Measurements from ENCODE around the gene RUNX1.

RUNX1 gene

GRCh38 chr21:35071347-35071746 lies 22.2 kb upstream of the RUNX1 start:
- no peak for DNase-seq
- Histone ChIP-seq H4K5ac (ENCODE audit: low read length) (no peak overlapping the region), H3K9ac (ENCODE audit: low read length) (no peak overlapping the region), H3K27me3 (ENCODE audit: insufficient read depth, low read length, poor library complexity) (peaks cover 2% of the 10 kb centered on the region), H3K4me3 (ENCODE audit: low read length) (no peak overlapping the region), H2BK120ac (ENCODE audit: low read depth, low read length) (no peak overlapping the region), H3K27ac (ENCODE audit: low read depth, low read length) (no peak overlapping the region), H3K4ac (ENCODE audit: low read depth, low read length) (no peak overlapping the region), H3K79me2 (ENCODE audit: control insufficient read depth, insufficient read depth, low read length) (no peaks in the 10 kb centered on the region), H3K4me1 (ENCODE audit: control insufficient read depth, low read depth, low read length) (no peaks in the 10 kb centered on the region), H4K8ac (ENCODE audit: low read depth, low read length) (no peak overlapping the region), H3K18ac (ENCODE audit: low read length) (no peak overlapping the region), H3K56ac (ENCODE audit: low read length) (no peak overlapping the region), H2BK5ac (ENCODE audit: low read length) (no peak overlapping the region), H3K36me3 (ENCODE audit: control insufficient read depth, insufficient read depth, low read length) (no peaks in the 10 kb centered on the region), H3K4me2 (ENCODE audit: low read length) (no peak overlapping the region), H2BK15ac (replicated peaks; ENCODE audit: low read depth) (no peak overlapping the region), H2AK5ac (ENCODE audit: low read length) (no peak overlapping the region), H3K23ac (ENCODE audit: low read length) (no peak overlapping the region), H3K79me1 (ENCODE audit: low read length) (no peaks in the 10 kb centered on the region)
- WGBS (ENCODE audit: extremely low coverage, insufficient coverage, low lambda C conversion rate), result no CpG with 5 or more reads among the region's 2 CpGs

DNA sequence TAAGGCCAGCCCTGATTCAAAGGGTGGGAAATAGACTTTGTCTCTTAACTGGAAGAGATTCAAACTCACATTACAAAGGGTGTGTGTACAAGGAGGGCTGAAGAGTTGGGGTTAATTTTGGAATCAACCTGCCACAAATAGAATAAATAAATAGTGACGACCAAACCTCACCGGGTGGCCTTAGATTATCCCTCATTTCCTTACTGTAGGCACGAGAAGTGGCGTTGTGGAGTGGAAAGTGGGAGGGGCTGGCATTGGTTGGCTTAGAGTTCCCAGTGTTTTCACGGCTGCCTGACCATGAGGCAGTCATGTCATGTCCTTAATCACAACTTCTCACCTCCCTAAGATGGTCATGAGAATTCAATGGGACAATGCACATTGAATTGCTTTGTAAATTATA lies 21.3 kb upstream of the RUNX1 start:
- no peak overlapping the region for H4K5ac ChIP-seq (ENCODE audit: low read length)
- no peak overlapping the region for H2AK5ac ChIP-seq (ENCODE audit: low read length)
- no peaks in the 10 kb centered on the region for H3K79me1 ChIP-seq (ENCODE audit: low read length)
- H3K79me2 ChIP-seq (ENCODE audit: control insufficient read depth, insufficient read depth, low read length), result no peaks in the 10 kb centered on the region
- WGBS (ENCODE audit: extremely low coverage, insufficient coverage, low lambda C conversion rate), result no CpG with 5 or more reads among the region's 5 CpGs
- H3K4ac ChIP-seq (ENCODE audit: low read depth, low read length), result no peak overlapping the region
- no peaks in the 10 kb centered on the region for H3K36me3 ChIP-seq (ENCODE audit: control insufficient read depth, insufficient read depth, low read length)
- no peak overlapping the region for H2BK120ac ChIP-seq (ENCODE audit: low read depth, low read length)
- H3K4me3 ChIP-seq (ENCODE audit: low read length), result no peak overlapping the region
- H3K4me2 ChIP-seq (ENCODE audit: low read length), result no peak overlapping the region
- H3K18ac ChIP-seq (ENCODE audit: low read length), result no peak overlapping the region
- no peak overlapping the region for H3K56ac ChIP-seq (ENCODE audit: low read length)
- H2BK5ac ChIP-seq (ENCODE audit: low read length), result no peak overlapping the region
- no peak overlapping the region for H3K23ac ChIP-seq (ENCODE audit: low read length)
- peaks cover 2% of the 10 kb centered on the region for H3K27me3 ChIP-seq (ENCODE audit: insufficient read depth, low read length, poor library complexity)
- no peaks in the 10 kb centered on the region for H3K4me1 ChIP-seq (ENCODE audit: control insufficient read depth, low read depth, low read length)
- no peak for DNase-seq
- no peak overlapping the region for H3K9ac ChIP-seq (ENCODE audit: low read length)
- H3K27ac ChIP-seq (ENCODE audit: low read depth, low read length), result no peak overlapping the region
- no peak overlapping the region for H4K8ac ChIP-seq (ENCODE audit: low read depth, low read length)
- H2BK15ac ChIP-seq (replicated peaks; ENCODE audit: low read depth), result no peak overlapping the region

DNA sequence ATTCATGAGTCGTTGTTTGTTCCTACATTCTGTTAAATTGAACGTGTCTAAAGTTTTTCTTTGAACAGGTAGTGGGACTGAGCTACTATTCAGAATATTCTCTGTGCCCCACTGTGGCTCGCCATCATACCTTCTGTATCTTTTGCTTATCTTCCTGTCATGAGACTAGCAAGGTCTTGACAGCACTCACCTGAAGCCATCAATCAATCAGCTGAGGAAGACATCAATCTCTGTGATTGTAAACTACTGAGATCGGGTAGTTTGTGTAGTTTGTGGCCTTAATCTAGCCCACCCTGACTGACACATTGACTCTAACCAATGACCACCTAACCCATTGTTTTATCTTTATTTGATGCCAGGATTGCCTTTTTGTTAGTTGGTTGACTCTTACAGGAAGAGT lies 17.7 kb upstream of the RUNX1 start:
- no peak overlapping the region for H2BK5ac ChIP-seq (ENCODE audit: low read length)
- H3K79me1 ChIP-seq (ENCODE audit: low read length), result no peaks in the 10 kb centered on the region
- no peak overlapping the region for H3K4me3 ChIP-seq (ENCODE audit: low read length)
- no peak for DNase-seq
- no peak overlapping the region for H4K5ac ChIP-seq (ENCODE audit: low read length)
- no peak overlapping the region for H2BK120ac ChIP-seq (ENCODE audit: low read depth, low read length)
- H3K79me2 ChIP-seq (ENCODE audit: control insufficient read depth, insufficient read depth, low read length), result no peaks in the 10 kb centered on the region
- no peak overlapping the region for H4K8ac ChIP-seq (ENCODE audit: low read depth, low read length)
- H3K9ac ChIP-seq (ENCODE audit: low read length), result no peak overlapping the region
- no CpG with 5 or more reads among the region's 4 CpGs for WGBS (ENCODE audit: extremely low coverage, insufficient coverage, low lambda C conversion rate)
- H3K18ac ChIP-seq (ENCODE audit: low read length), result no peak overlapping the region
- no peak overlapping the region for H2AK5ac ChIP-seq (ENCODE audit: low read length)
- H3K23ac ChIP-seq (ENCODE audit: low read length), result no peak overlapping the region
- no peaks in the 10 kb centered on the region for H3K4me1 ChIP-seq (ENCODE audit: control insufficient read depth, low read depth, low read length)
- H3K36me3 ChIP-seq (ENCODE audit: control insufficient read depth, insufficient read depth, low read length), result no peaks in the 10 kb centered on the region
- no peaks in the 10 kb centered on the region for H3K27me3 ChIP-seq (ENCODE audit: insufficient read depth, low read length, poor library complexity)
- H2BK15ac ChIP-seq (replicated peaks; ENCODE audit: low read depth), result no peak overlapping the region
- H3K4me2 ChIP-seq (ENCODE audit: low read length), result no peak overlapping the region
- H3K56ac ChIP-seq (ENCODE audit: low read length), result no peak overlapping the region
- no peak overlapping the region for H3K4ac ChIP-seq (ENCODE audit: low read depth, low read length)
- no peak overlapping the region for H3K27ac ChIP-seq (ENCODE audit: low read depth, low read length)

DNA sequence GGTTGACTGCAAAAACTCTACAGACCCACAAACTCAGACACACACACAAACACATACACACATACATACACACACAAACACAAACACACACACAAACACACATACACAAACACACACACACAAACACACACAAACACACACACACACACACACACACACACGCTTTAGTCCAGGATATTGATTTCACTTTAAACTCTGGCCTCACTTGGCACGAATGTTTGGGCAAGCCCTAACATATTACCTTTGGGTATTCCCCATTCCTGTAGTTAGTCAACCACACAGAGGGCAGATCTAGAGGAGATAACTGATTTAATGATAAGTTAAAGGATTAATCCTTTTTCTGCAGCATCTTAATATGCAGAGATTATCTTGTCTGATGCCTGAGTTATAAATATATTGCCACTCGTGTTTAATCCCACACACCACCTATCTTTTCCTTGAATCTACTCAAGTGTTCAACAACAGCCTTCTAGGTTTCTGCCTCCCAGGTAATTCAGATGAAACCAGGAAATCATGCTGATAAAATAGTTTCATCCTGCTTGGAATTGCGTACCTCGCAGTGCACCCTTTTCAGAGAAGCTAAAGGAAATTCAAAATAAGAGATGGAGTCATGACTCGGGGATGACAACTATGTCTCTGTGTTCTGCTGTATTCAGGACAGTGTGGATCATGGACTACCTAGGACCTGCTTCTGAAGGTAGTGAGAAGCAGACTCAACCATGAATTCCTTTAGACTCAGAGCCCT lies 14.5 kb upstream of the RUNX1 start:
- H3K23ac ChIP-seq (ENCODE audit: low read length), result no peak overlapping the region
- no peak overlapping the region for H3K56ac ChIP-seq (ENCODE audit: low read length)
- DNase-seq, result no peak
- no peak overlapping the region for H2BK5ac ChIP-seq (ENCODE audit: low read length)
- H3K9ac ChIP-seq (ENCODE audit: low read length), result no peak overlapping the region
- no peak overlapping the region for H2AK5ac ChIP-seq (ENCODE audit: low read length)
- no peak overlapping the region for H2BK120ac ChIP-seq (ENCODE audit: low read depth, low read length)
- H2BK15ac ChIP-seq (replicated peaks; ENCODE audit: low read depth), result no peak overlapping the region
- H3K27ac ChIP-seq (ENCODE audit: low read depth, low read length), result no peak overlapping the region
- no peaks in the 10 kb centered on the region for H3K79me2 ChIP-seq (ENCODE audit: control insufficient read depth, insufficient read depth, low read length)
- H3K79me1 ChIP-seq (ENCODE audit: low read length), result no peaks in the 10 kb centered on the region
- no peak overlapping the region for H4K5ac ChIP-seq (ENCODE audit: low read length)
- no peak overlapping the region for H4K8ac ChIP-seq (ENCODE audit: low read depth, low read length)
- no peak overlapping the region for H3K18ac ChIP-seq (ENCODE audit: low read length)
- H3K4me3 ChIP-seq (ENCODE audit: low read length), result no peak overlapping the region
- WGBS (ENCODE audit: extremely low coverage, insufficient coverage, low lambda C conversion rate), result no CpG with 5 or more reads among the region's 6 CpGs
- H3K4me1 ChIP-seq (ENCODE audit: control insufficient read depth, low read depth, low read length), result no peaks in the 10 kb centered on the region
- no peak overlapping the region for H3K4ac ChIP-seq (ENCODE audit: low read depth, low read length)
- no peak overlapping the region for H3K4me2 ChIP-seq (ENCODE audit: low read length)
- H3K27me3 ChIP-seq (ENCODE audit: insufficient read depth, low read length, poor library complexity), result no peaks in the 10 kb centered on the region
- no peaks in the 10 kb centered on the region for H3K36me3 ChIP-seq (ENCODE audit: control insufficient read depth, insufficient read depth, low read length)

GRCh38 chr21:35062016-35062415 lies 12.9 kb upstream of the RUNX1 start:
- Histone ChIP-seq H3K18ac (ENCODE audit: low read length) (no peak overlapping the region), H3K23ac (ENCODE audit: low read length) (no peak overlapping the region), H3K79me1 (ENCODE audit: low read length) (no peaks in the 10 kb centered on the region), H3K27ac (ENCODE audit: low read depth, low read length) (no peak overlapping the region), H3K27me3 (ENCODE audit: insufficient read depth, low read length, poor library complexity) (no peaks in the 10 kb centered on the region), H3K4me3 (ENCODE audit: low read length) (no peak overlapping the region), H3K9ac (ENCODE audit: low read length) (no peak overlapping the region), H2AK5ac (ENCODE audit: low read length) (no peak overlapping the region), H2BK15ac (replicated peaks; ENCODE audit: low read depth) (no peak overlapping the region), H3K4me2 (ENCODE audit: low read length) (no peak overlapping the region), H3K56ac (ENCODE audit: low read length) (no peak overlapping the region), H2BK5ac (ENCODE audit: low read length) (no peak overlapping the region), H3K4ac (ENCODE audit: low read depth, low read length) (no peak overlapping the region), H3K79me2 (ENCODE audit: control insufficient read depth, insufficient read depth, low read length) (no peaks in the 10 kb centered on the region), H4K5ac (ENCODE audit: low read length) (no peak overlapping the region), H3K4me1 (ENCODE audit: control insufficient read depth, low read depth, low read length) (no peaks in the 10 kb centered on the region), H3K36me3 (ENCODE audit: control insufficient read depth, insufficient read depth, low read length) (no peaks in the 10 kb centered on the region), H4K8ac (ENCODE audit: low read depth, low read length) (no peak overlapping the region), H2BK120ac (ENCODE audit: low read depth, low read length) (no peak overlapping the region)
- DNase-seq, result no peak
- no CpG with 5 or more reads among the region's 3 CpGs for WGBS (ENCODE audit: extremely low coverage, insufficient coverage, low lambda C conversion rate)

GRCh38 chr21:35059742-35060141 lies 10.6 kb upstream of the RUNX1 start:
- H2BK5ac ChIP-seq (ENCODE audit: low read length), result no peak overlapping the region
- H2BK120ac ChIP-seq (ENCODE audit: low read depth, low read length), result no peak overlapping the region
- H3K27me3 ChIP-seq (ENCODE audit: insufficient read depth, low read length, poor library complexity), result no peaks in the 10 kb centered on the region
- no peaks in the 10 kb centered on the region for H3K36me3 ChIP-seq (ENCODE audit: control insufficient read depth, insufficient read depth, low read length)
- no peak overlapping the region for H3K9ac ChIP-seq (ENCODE audit: low read length)
- no peak overlapping the region for H3K56ac ChIP-seq (ENCODE audit: low read length)
- no peak overlapping the region for H3K4me2 ChIP-seq (ENCODE audit: low read length)
- no peak for DNase-seq
- H3K4me3 ChIP-seq (ENCODE audit: low read length), result no peak overlapping the region
- H3K79me2 ChIP-seq (ENCODE audit: control insufficient read depth, insufficient read depth, low read length), result no peaks in the 10 kb centered on the region
- no CpG with 5 or more reads among the region's 3 CpGs for WGBS (ENCODE audit: extremely low coverage, insufficient coverage, low lambda C conversion rate)
- no peak overlapping the region for H2BK15ac ChIP-seq (replicated peaks; ENCODE audit: low read depth)
- no peak overlapping the region for H3K18ac ChIP-seq (ENCODE audit: low read length)
- H4K8ac ChIP-seq (ENCODE audit: low read depth, low read length), result no peak overlapping the region
- H3K79me1 ChIP-seq (ENCODE audit: low read length), result no peaks in the 10 kb centered on the region
- H4K5ac ChIP-seq (ENCODE audit: low read length), result no peak overlapping the region
- no peak overlapping the region for H3K4ac ChIP-seq (ENCODE audit: low read depth, low read length)
- no peaks in the 10 kb centered on the region for H3K4me1 ChIP-seq (ENCODE audit: control insufficient read depth, low read depth, low read length)
- no peak overlapping the region for H2AK5ac ChIP-seq (ENCODE audit: low read length)
- H3K27ac ChIP-seq (ENCODE audit: low read depth, low read length), result no peak overlapping the region
- no peak overlapping the region for H3K23ac ChIP-seq (ENCODE audit: low read length)
